HepG2 (cell line): Measurements from ENCODE around the gene LRRN4CL. TPM values are rescaled to one million over a fixed set of nuclear protein-coding genes. Genes with fewer than 3 reads are reported as not detected.

Experiments used
- ATAC-seq: fragments of 200-7000 bp; cut with Tn5 transposase; 3 replicates; pipeline ENCODE4 v1.9.1; 2020; ENCODE audit warnings: mild to moderate bottlenecking, moderate library complexity
- BruUV-seq: library from RNA; stranded (reverse); fragments of 400-500 nt; replicated peaks from 2 replicates; lab custom pipeline; 2021; lab: Mats Ljungman, UMichigan
- CTCF ChIA-PET: fragments of 300-600 bp; formaldehyde crosslinking; extraction: SDS; loops from one replicate; lab custom pipeline; 2021; ENCODE audit warnings: low total read pairs, inconsistent platforms, low intra/inter-chr PET ratio; lab: Yijun Ruan, JAX
- POLR2A ChIA-PET: fragments of 350-600 bp; sonication (Branson Sonifier 250); formaldehyde crosslinking; loops from one replicate; lab custom pipeline; 2020; ENCODE audit warnings: antibody characterized with exemption, inconsistent platforms; lab: Yijun Ruan, JAX
- DNase-seq: peaks from one replicate; pipeline ENCODE4 v3.0.0-alpha.2; 2015; ENCODE audit warnings: low spot score
- FAIRE-seq: peaks from 3 replicates; lab custom pipeline; 2011; peaks lifted over from hg19 to GRCh38; lab: Jason Lieb, UNC
- H2AFZ ChIP-seq: one replicate; pipeline ENCODE4 v1.6.1; 2011; ENCODE audit warnings: low read length, inconsistent platforms
- H3K27ac ChIP-seq: fragments of 300-600 bp; 3 replicates; pipeline ENCODE4 v1.8.0; 2011; ENCODE audit warnings: mixed run types, mild to moderate bottlenecking, mixed read lengths, low read length, inconsistent platforms; ENCODE audit not compliant: insufficient read depth; ENCODE audit errors: extremely low read length
- H3K27me3 ChIP-seq, 2 experiments: fragments of 200-600 bp in 1 of 2; 2 replicates in 1 of 2; 3 replicates in 1 of 2; pipeline versions ENCODE4 v1.6.0 to v1.8.0; 2011; ENCODE audit warnings: low read length in 2 of 2, mild to moderate bottlenecking in 2 of 2, moderate library complexity in 2 of 2, inconsistent platforms in 1 of 2; ENCODE audit not compliant: insufficient read depth in 2 of 2, control insufficient read depth in 1 of 2
- H3K36me3 ChIP-seq, 2 experiments: fragments of 200-600 bp in 1 of 2; replicated peaks in 1 of 2; 2 replicates in 1 of 2; 3 replicates in 1 of 2; pipeline versions ENCODE4 v1.5.1 to v1.8.0; 2011; ENCODE audit warnings: low read length in 2 of 2, inconsistent platforms in 1 of 2; ENCODE audit not compliant: insufficient read depth in 2 of 2, control insufficient read depth in 1 of 2
- H3K4me1 ChIP-seq: 2 replicates; pipeline ENCODE4 v1.5.1; 2012; ENCODE audit warnings: low read length, inconsistent platforms; ENCODE audit not compliant: insufficient read depth
- H3K4me2 ChIP-seq: 2 replicates; pipeline ENCODE4 v1.6.0; 2011; ENCODE audit warnings: low read depth, low read length, inconsistent platforms
- H3K4me3 ChIP-seq, 3 experiments: fragments of 200-600 bp in 1 of 3; sonication (generic), shearing (Covaris generic) in 1 of 3; replicated peaks in 1 of 3; 2 replicates each; pipeline ENCODE4 v1.5.1; 2011 to 2016; ENCODE audit warnings: low read length in 3 of 3, inconsistent platforms in 2 of 3, low read depth in 2 of 3, mild to moderate bottlenecking in 2 of 3, control low read depth in 1 of 3, mixed read lengths in 1 of 3; ENCODE audit not compliant: insufficient read depth in 1 of 3
- H3K79me2 ChIP-seq: one replicate; pipeline ENCODE4 v1.6.1; 2011; ENCODE audit warnings: low read length, inconsistent platforms; ENCODE audit not compliant: insufficient read depth
- H3K9ac ChIP-seq: 2 replicates; pipeline ENCODE4 v1.6.0; 2011; ENCODE audit warnings: mild to moderate bottlenecking, low read depth, low read length, inconsistent platforms; ENCODE audit not compliant: insufficient read depth
- H3K9me3 ChIP-seq: 2 replicates; pipeline ENCODE4 v1.5.1; 2012; ENCODE audit warnings: mild to moderate bottlenecking, low read length
- H4K20me1 ChIP-seq: 2 replicates; pipeline ENCODE4 v1.6.0; 2011; ENCODE audit warnings: inconsistent platforms, mild to moderate bottlenecking, low read length, moderate library complexity; ENCODE audit not compliant: insufficient read depth
- EHMT2 ChIP-seq: fragments of 200-600 bp; sonication (generic); IDR thresholded peaks from 2 replicates; pipeline ENCODE4 v1.7.0; 2017; ENCODE audit warnings: antibody characterized with exemption, low read depth, low read length, borderline replicate concordance
- ETV5 ChIP-seq: IDR thresholded peaks from 2 replicates; pipeline ENCODE4 v1.6.1; 2018; ENCODE audit warnings: missing biosample characterization, missing genetic modification reagents, inconsistent platforms, borderline replicate concordance
- FOXM1 ChIP-seq: sonication (generic); formaldehyde crosslinking; IDR thresholded peaks from 2 replicates; pipeline ENCODE4 v1.5.0; 2020; ENCODE audit warnings: missing genetic modification reagents
- GATAD2A ChIP-seq: IDR thresholded peaks from 2 replicates; pipeline ENCODE4 v1.6.1; 2016
- HIC2 ChIP-seq: sonication (generic); formaldehyde crosslinking; IDR thresholded peaks from 2 replicates; pipeline ENCODE4 v1.9.0; 2022; ENCODE audit warnings: low read depth, missing genetic modification reagents
- HNRNPUL1 ChIP-seq: fragments of 200-400 bp; formaldehyde crosslinking; IDR thresholded peaks from 2 replicates; pipeline ENCODE4 v1.6.1; 2017; ENCODE audit warnings: low read depth, mild to moderate bottlenecking, low read length, moderate library complexity
- PATZ1 ChIP-seq: sonication (generic); formaldehyde crosslinking; IDR thresholded peaks from 2 replicates; pipeline ENCODE4 v1.4.0; 2020; ENCODE audit warnings: missing genetic modification reagents
- SMARCC2 ChIP-seq: fragments of 450-650 bp; IDR thresholded peaks from 2 replicates; pipeline ENCODE4 v1.6.1; 2017; ENCODE audit warnings: antibody characterized with exemption, mild to moderate bottlenecking
- SMC3 ChIP-seq: IDR thresholded peaks from 2 replicates; pipeline ENCODE4 v1.6.1; 2011; ENCODE audit warnings: low read length, improper control_type of control experiment
- ZNF776 ChIP-seq: sonication (generic); formaldehyde crosslinking; IDR thresholded peaks from 2 replicates; pipeline ENCODE4 v1.4.0; 2020; ENCODE audit warnings: mild to moderate bottlenecking, missing genetic modification reagents
- ZNF792 ChIP-seq: IDR thresholded peaks from 2 replicates; pipeline ENCODE4 v1.6.1; 2016
- WGBS: methylation state at CpG from one replicate; pipeline ENCODE4 v1.1.6; 2017; ENCODE audit warnings: low lambda C conversion rate; 5-methylcytosine and 5-hydroxymethylcytosine counted together
- in situ Hi-C: cut with HindIII; loops from 2 replicates; pipeline ENCODE4 v1.10.0; 2017; ENCODE audit warnings: low pct_unique_long_range_greater_than_20kb; ENCODE audit not compliant: extremely low pct_ligation_motif_present
- intact Hi-C: fragments of 100-400 bp; cut with micrococcal nuclease; formaldehyde crosslinking; loops from one replicate; pipeline ENCODE4 v1.10.0; 2022; ENCODE audit not compliant: unreplicated experiment
- polyA plus RNA-seq, 8 experiments: library from polyadenylated mRNA; depleted of rRNA in 3 of 8; stranded (reverse) in 7 of 8; unstranded in 1 of 8; fragments of >200 nt; fragmentation: Illumina TruSeq in 4 of 8; extraction: Trizol in 4 of 8; gene quantifications; 2 replicates each; pipeline versions ENCODE4 v1.2.1 to v1.2.3, GENCODE V29; 2011 to 2016; ENCODE audit warnings: low read depth in 4 of 8, missing spikeins in 1 of 8, mixed read lengths in 1 of 8; ENCODE audit not compliant: insufficient read depth in 1 of 8
- total RNA-seq, 5 experiments: library from RNA; depleted of rRNA; stranded (reverse); fragments of >200 nt; fragmentation: Illumina TruSeq; extraction: Trizol; gene quantifications; 2 replicates each; pipeline ENCODE4 v1.2.3, GENCODE V29; 2016; ENCODE audit warnings: low read depth in 1 of 5
- TF ChIP-seq, protein P1 (sequence below): sonication (generic); formaldehyde crosslinking; IDR thresholded peaks from 2 replicates; pipeline ENCODE4 v1.4.0; 2020; ENCODE audit warnings: missing genetic modification reagents
- TF ChIP-seq, protein P2 (sequence below): sonication (generic); formaldehyde crosslinking; IDR thresholded peaks from 2 replicates; pipeline ENCODE4 v1.4.0; 2020; ENCODE audit warnings: low read depth, mild to moderate bottlenecking, missing genetic modification reagents

The LRRN4CL gene
- total and polyA plus RNA-seq, 2 of the 13 experiments (the other 11 are each of a cell fraction or from before 2014, with no cell fraction given), result 0.11 TPM; not detected in 1

- intact Hi-C loops, result no loop called here
These were observed 6.8 kb downstream of the LRRN4CL start for GRCh38 chr11:62682518-62682917.

DNA sequence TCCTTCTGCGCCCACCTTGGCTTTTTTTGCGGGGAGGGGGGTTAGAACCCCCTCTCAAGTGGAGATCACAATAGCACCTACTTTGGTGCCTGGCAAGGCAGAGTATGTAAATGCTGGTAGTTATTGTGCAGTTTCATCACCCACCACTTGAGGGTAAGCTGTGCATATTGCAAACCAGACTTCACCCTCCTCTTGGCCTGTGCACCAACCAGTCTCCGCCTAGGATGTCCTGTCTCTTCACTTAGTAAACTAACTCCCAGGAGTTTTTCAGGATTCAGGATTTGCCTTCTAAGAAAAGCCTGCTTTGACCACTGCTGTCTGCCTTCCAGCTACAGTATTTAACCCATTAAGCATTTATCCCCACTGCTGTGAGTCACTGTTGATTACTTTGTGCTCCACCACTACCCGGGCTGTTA lies 8.5 kb downstream of the LRRN4CL start:
- intact Hi-C loops (no loop called here), in situ Hi-C loops (no loop called here)
- peak overlapping the region; percentile 56 for H3K9ac ChIP-seq
- POLR2A ChIA-PET, result interaction anchor here (0.7 to 3.6 kb wide), 19 partner anchors 9 to 176 kb away, joined by 3 to 54 read pairs (median 8); partner anchors contain the start of genes B3GAT3, C11orf98, CSKMT and EEF1G
- peak overlapping the region; percentile 36 for H3K27ac ChIP-seq
- H3K4me3 ChIP-seq, result peak overlapping the region; percentile 8 to 58 (median 25); a peak in 5 of 6 replicates
- H3K79me2 ChIP-seq, result peaks cover 8% of the 10 kb centered on the region
- peak overlapping the region; percentile 78 for H2AFZ ChIP-seq
- peaks cover 37% of the 10 kb centered on the region for H3K4me1 ChIP-seq
- no peaks in the 10 kb centered on the region for H4K20me1 ChIP-seq
- H3K4me2 ChIP-seq, result peak overlapping the region; percentile 86
- FAIRE-seq, result peak; percentile 99
- CTCF ChIA-PET, result interaction anchor here (1.3 kb wide), 1 partner anchor 14 kb away, joined by 9 read pairs; no protein-coding TSS in a partner anchor
- peak; percentile 80 for DNase-seq
- 0 out of 5 replicates have a peak, but pooled peaks cover 0 to 4% of the 10 kb centered on the region in 2 experiments for H3K36me3 ChIP-seq
- H3K27me3 ChIP-seq, result no peaks in the 10 kb centered on the region
- 2% methylated on average over 4 of the region's 4 CpGs for WGBS
- H3K9me3 ChIP-seq, result no peaks in the 10 kb centered on the region
- BruUV-seq, result no TSS peak
- peak; percentile 95 for ATAC-seq
- peak; percentile 69 for TF ChIP-seq SMC3
- TF ChIP-seq EHMT2, result no peak
- no peak for TF ChIP-seq HNRNPUL1
- TF ChIP-seq ETV5 (CRISPR knock-in tag), result no peak; the same call in 1 of the 2 replicates
- peak; percentile 41; the same call in 1 of the 2 replicates for TF ChIP-seq ZNF792
- peak; percentile 57 for TF ChIP-seq PATZ1 (CRISPR knock-in tag)
- TF ChIP-seq ZNF776, result no peak
- TF ChIP-seq FOXM1, result no peak
- 0 out of 2 replicates have a peak, but pooled peaks have one; percentile 30 for TF ChIP-seq HIC2 (CRISPR knock-in tag)
- TF ChIP-seq, protein P1, sequence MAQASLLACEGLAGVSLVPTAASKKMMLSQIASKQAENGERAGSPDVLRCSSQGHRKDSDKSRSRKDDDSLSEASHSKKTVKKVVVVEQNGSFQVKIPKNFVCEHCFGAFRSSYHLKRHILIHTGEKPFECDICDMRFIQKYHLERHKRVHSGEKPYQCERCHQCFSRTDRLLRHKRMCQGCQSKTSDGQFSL (CRISPR knock-in tag), result no peak

More at GRCh38 chr11:62682518-62682917, 6.8 kb downstream of the LRRN4CL start:
- in situ Hi-C loops, result no loop called here
- H3K27ac ChIP-seq, result no peak overlapping the region
- peaks cover 8% of the 10 kb centered on the region for H3K79me2 ChIP-seq
- H4K20me1 ChIP-seq, result no peaks in the 10 kb centered on the region
- no peak for ATAC-seq
- ChIA-PET POLR2A (interaction anchor here (2.0 kb wide), 1 partner anchor 17 kb away, joined by 4 read pairs; the partner anchor contains the start of gene CSKMT), CTCF (no interaction called here)
- H3K9me3 ChIP-seq, result no peaks in the 10 kb centered on the region
- H3K4me3 ChIP-seq, result no peak overlapping the region
- peaks cover 30% of the 10 kb centered on the region for H3K4me1 ChIP-seq
- H2AFZ ChIP-seq, result no peak overlapping the region
- no peak for FAIRE-seq
- no TSS peak for BruUV-seq
- no peaks in the 10 kb centered on the region for H3K27me3 ChIP-seq
- H3K9ac ChIP-seq, result no peak overlapping the region
- no peak for DNase-seq
- TF ChIP-seq, protein P2, sequence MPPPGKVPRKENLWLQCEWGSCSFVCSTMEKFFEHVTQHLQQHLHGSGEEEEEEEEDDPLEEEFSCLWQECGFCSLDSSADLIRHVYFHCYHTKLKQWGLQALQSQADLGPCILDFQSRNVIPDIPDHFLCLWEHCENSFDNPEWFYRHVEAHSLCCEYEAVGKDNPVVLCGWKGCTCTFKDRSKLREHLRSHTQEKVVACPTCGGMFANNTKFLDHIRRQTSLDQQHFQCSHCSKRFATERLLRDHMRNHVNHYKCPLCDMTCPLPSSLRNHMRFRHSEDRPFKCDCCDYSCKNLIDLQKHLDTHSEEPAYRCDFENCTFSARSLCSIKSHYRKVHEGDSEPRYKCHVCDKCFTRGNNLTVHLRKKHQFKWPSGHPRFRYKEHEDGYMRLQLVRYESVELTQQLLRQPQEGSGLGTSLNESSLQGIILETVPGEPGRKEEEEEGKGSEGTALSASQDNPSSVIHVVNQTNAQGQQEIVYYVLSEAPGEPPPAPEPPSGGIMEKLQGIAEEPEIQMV (CRISPR knock-in tag), result no peak
- TF ChIP-seq SMARCC2 (no peak), GATAD2A (CRISPR knock-in tag) (no peak)
- no peaks in the 10 kb centered on the region for H3K36me3 ChIP-seq
- H3K4me2 ChIP-seq, result no peak overlapping the region
- WGBS, result 78% methylated on average over 7 of the region's 7 CpGs
